Activated T-cell treated with anti-CD3 and anti-CD28 coated beads, Interleukin-2, amount 50 U/mL, for 1 hour (primary cell): ENCODE results near the gene SAPCD2.
A peak's percentile ranks its signal among the peaks of the same experiment; 100 is the strongest.
"Not testable (repeated sequence)": the region's sequence is repeated elsewhere in the genome, so short reads cannot be mapped to it uniquely, and the experiment has no call there.

ENCODE experiments used
- DNase-seq: peaks from one replicate; pipeline ENCODE4 v3.0.0-alpha.2; 2020

SAPCD2 gene, protein sequence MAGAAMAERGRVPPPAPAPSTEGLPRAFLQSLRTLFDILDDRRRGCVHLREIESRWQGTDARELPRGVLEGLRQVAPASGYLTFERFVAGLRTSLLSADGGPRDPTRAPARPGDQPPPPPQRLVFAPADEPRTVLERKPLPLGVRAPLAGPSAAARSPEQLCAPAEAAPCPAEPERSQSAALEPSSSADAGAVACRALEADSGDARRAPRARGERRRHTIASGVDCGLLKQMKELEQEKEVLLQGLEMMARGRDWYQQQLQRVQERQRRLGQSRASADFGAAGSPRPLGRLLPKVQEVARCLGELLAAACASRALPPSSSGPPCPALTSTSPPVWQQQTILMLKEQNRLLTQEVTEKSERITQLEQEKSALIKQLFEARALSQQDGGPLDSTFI

DNA sequence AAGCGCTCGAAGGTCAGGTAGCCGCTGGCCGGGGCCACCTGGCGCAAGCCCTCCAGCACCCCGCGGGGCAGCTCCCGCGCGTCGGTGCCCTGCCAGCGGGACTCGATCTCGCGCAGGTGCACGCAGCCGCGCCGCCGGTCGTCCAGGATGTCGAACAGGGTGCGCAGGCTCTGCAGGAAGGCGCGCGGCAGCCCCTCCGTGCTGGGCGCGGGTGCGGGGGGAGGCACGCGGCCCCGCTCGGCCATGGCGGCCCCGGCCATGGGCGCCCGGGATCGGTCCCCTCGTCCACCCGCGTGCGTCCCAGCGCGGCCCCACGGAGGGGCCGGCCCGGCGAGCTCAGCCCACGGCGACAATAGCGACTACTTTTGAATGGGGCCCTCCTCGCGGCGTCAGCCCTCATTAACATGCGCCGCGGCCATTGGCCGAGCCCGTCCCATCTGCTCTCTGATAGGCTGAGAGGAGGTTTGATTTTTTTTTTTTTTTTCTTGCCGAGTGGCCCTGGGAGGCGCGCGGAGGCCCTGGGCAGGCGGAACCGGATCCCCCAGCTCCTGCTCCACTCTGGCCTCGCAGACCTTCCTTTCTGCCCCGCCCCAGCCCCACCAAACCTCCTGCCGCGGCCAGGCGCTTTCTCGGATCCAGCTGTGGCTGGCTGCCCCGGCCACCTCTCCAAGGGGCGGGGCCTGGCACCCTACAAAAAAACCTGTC lies at the start of gene SAPCD2:
SAPCD2 (minus strand) TSS at position 357 of the 705 bp plus-strand sequence; CDS start at position 260, 97 bp downstream.
- peak; percentile 83 for DNase-seq

DNA sequence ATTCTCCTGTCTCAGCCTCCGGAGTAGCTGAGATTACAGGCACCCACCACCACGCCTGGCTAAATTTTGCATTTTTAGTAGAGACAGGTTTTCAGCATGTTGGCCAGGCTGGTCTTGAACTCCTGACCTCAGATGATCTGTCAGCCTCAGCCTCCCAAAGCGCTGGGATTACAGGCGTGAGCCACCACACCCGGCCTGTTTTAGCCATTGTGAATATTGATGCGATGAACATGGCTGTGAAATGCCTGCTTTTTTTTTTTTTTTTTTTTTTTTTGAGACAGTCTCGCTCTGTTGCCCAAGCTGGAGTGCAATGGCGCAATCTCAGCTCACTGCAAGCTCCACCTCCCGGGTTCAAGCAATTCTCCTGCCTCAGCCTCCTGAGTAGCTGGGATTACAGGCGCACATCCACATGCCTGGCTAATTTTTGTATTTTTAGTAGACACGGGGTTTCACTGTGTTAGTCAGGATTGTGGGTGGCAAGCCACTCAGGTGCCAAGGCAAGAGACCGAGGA lies 47.8 kb upstream of the SAPCD2 start:
- DNase-seq = not testable (repeated sequence)

DNA sequence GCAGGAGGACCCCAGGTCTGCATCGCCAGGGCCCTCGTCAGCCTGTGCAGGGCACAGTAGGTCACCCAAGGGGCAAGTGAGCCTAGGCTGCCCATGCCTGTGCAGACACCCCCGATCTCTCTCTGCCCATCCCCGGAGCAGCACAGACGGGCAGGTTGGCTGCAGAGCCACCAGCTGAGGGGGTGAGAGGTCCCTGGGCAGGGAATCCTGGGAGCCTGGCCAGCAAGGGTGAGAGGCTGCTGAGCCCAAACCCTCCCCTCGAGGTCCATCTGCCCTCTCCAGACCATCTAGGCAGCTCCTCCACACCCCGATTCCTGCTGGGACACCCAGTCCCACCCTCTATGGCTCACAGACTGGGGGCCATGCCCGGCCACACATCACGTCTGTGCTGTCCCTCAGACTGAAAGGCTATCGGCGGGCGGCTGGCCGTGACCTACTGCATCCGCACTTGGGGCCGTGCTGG lies 46.9 kb upstream of the SAPCD2 start:
- DNase-seq = no peak

DNA sequence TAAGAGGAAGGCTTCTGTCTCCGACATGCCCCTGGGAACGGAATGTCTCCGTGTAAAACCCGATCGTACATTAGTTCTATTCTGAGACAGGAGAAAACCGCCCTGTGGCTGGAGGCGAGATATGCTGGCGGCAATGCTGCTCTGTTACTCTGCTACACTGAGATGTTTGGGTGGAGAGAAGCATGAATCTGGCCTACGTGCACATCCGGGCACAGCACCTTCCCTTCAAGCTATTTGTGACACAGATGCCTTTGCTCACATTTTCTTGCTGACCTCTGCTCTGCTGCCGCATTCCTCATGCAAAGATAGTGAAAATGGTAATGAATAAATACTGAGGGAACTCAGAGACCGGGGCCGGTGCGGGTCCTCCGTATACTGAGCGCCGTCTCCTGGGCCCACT lies 46.4 kb upstream of the SAPCD2 start:
- no peak for DNase-seq

DNA sequence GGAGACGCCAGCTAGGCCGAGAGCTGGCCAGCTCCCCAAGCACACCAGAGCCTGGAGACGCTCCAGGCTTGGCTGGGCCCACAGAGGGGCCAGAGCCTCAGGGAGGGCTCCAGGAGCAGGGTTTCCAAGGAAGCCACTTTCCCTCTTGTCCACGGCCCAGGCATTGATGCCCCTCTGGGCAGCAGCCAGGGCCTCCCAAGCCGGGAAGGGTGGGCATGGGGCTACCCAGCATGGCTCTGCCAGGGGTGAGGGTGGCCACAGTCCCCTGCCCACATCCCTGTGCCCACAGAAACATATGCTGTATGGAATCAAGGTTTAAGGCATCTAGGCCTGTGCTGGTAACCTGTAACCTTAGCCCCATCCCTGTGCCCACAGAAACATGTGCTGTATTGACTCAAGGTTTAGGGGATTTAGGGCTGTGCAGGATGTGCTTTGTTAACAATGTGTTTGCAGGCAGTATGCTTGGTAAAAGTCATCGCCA lies 45.7 kb upstream of the SAPCD2 start:
- DNase-seq = no peak

DNA sequence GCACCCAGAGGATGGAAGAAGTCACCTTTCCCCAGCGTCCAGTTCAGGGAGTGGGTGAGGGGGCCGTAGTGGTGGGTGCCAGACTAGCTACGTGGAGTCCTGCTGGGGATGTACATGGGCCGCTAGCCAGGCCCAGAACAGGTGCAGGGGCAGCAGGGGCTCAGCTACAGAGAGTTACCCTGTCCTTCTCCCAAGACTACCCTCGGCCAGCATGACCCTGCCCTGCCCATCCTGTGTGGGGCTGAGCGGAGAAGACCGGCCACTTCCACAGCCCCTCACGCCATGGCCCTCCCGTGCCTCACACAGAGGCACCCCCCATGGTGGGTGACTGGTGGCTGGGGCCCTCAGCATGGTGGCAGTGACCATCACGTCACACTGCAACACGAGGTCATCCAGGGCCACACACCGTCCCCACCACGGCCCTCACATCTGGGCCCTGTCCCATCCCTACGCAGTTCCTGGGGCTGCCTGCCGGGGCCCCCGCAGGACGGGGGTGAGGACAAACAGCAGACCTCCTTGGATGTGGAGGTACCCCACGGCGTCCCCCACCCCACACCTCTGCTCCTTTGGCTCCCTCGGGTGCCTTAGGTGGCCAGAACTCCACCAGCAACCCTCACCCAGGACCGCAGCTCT lies 45.2 kb upstream of the SAPCD2 start:
- DNase-seq = no peak

DNA sequence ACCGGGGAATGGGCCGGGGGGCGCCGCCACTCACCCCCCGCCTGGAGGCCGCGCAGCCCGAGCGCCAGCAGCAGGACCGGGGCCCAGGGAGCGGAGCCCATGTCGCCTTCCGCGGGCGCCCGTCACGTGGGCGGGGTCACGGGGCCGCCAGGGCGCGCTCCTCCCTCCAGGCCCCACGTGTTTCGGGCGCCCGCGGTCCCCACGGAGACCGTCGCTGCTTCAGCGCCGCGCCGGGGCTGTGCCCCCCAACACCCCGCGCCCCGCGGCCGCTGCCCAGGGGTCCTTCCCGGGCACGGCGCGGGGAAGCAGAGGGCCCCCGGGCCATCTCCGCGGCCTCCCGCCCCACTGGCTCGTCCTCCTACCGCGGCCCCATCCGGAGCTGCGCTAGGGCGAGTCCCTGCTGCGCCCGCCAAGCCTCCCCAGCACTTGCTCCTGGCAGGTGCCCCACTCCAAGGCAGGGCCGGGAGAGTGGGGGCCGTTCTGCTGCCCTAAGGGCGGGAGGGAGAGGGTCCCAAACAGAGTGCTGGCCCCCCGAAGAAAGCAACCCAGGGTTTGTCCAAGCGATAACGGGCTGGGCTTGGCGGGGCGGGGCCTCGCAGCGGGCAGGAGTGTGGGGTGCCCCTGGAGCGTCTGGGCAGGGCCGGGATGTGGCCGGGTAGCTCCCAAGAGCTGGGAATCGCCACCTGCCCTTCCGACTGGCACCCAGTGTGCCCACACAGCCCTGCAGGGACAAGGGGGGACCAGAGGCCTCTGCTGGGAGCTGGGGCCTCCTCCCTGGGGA lies 44.4 kb upstream of the SAPCD2 start, which contains the start of gene DPP7:
DPP7 (minus strand) TSS at position 121 of the 781 bp plus-strand sequence; CDS start at position 101, 20 bp downstream.
- DNase-seq = peak; percentile 85

DNA sequence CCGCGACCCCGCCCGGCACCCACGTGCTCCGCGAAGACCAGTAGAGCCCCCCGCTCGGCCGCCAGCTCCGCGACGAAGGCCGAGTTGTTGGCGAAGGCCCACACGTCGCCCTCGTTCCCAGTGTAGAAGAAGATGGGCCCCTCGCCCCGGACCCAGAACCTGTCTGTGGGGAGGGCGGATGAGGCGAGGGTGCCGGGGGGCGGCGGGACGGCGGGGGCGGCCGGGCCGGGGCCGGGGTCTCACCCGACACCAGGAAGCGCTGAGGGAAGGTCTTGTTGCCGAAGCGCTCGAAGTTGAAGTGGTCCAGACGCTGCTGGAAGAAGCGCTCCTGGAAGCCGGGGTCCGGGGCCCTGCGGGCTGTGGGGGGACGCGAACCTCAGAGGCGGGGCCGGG lies 43.9 kb upstream of the SAPCD2 start:
- no peak for DNase-seq

DNA sequence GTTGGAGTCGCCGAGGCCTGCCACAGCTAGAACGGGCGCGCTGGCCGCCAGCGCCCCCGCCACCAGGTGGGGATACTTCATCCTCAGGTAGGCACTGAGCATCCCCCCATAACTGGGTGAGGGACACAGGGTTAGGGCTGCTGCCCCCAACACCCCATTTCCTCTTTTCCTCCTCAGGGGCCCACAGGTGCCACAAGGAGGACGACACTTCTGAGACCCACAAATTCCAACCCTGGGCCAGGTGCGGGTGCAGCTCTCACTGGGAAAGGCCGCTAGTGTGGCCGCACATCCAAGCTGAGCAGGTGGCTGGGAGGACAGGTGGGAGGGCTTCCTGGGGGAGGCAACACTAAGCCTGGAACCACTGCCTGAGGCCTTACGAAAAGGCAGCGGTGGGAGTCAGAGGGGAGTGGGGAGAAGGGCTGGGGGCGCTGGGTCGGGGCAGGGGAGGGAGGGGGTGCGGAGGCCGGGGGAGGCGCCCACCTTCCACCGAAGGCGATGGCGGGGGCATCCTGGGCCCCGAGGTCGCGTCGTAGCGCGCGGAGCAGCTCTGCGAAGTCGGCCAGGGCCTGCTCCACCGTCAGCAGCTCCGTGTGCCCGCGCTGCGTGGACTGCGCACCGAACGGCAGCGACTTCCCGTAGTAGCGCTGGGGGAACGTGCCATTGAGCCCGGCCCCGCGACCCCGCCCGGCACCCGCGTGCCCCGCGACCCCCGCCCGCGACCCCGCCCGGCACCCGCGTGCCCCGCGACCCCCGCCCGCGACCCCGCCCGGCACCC lies 43.2 kb upstream of the SAPCD2 start:
- peak; percentile 48 for DNase-seq

DNA sequence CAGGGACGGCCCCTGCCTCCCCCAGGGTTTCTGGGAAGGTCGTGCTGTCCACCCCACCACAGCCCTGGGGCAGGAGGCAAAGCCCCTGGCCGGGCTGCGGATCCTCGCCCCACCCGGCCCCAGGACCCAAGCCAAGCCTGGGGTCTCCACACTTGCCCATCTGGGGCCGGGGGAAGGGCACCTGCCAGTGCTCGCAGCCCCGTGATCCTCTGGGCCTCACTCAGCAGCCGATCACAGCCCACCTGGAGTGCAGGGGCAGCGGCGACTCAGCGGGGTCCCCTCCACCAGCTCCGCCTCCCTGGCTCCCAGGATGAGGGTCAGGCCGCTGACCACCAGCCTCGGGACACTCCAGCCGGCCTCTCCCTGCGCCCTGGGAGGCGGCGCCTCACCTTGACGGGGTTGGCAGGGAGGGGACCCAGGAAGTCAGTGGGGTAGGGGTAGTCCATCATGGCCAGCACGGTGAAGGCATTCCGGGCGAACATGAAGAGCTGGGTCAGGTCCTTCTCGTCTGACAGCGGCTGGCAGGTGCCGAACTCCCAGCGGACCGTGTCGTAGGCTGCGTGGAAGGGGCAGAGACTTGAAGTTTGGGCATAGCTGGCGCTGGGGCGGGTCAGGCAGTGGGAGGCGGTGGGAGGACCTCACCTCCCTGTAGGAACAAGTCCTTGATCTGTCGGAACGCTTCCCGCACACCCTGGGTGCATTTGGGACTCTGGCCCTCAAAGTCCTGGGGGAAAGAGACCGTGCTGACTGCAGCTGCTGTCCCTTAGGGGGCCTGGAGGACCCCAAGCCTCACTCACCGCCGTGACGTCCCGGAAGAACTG lies 42.4 kb upstream of the SAPCD2 start:
- DNase-seq = no peak

DNA sequence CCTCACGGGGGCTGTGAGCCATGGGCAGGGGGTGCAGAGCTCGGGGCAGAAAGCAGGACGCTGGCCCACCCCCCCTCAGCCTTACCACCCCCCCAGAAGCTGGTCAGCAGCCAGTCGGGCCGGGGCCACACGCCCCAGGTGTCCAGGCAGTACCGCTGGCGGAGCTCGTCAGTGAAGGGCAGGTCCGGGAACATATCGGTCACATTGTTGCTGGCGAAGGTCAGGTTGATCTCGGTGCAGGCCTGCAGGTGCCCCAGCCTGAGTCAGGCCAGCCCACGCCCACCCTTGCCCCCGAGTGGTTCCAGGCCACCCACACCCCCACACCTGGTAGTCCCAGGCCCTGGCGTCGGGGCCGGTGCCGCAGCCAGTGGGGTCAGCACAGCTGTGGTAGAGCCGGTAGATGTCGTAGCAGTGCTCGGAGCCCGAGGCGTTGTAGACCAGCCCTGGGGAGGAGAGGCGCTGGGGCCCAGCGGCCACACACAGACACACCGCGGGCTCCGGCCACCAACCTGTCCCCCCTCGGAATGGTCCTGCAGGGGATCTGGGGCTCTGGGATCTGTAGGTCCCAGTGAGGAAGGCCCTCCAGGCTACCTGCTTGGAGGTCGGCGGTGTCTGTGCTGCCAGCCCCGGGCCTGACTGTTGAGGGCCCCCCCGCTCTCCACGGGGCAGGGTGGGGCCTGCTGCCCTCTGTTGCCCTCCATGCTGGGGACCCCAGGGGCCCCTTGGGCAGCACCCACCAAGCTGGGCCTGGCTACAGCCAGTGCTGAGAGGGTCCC lies 41.6 kb upstream of the SAPCD2 start:
- DNase-seq = no peak

DNA sequence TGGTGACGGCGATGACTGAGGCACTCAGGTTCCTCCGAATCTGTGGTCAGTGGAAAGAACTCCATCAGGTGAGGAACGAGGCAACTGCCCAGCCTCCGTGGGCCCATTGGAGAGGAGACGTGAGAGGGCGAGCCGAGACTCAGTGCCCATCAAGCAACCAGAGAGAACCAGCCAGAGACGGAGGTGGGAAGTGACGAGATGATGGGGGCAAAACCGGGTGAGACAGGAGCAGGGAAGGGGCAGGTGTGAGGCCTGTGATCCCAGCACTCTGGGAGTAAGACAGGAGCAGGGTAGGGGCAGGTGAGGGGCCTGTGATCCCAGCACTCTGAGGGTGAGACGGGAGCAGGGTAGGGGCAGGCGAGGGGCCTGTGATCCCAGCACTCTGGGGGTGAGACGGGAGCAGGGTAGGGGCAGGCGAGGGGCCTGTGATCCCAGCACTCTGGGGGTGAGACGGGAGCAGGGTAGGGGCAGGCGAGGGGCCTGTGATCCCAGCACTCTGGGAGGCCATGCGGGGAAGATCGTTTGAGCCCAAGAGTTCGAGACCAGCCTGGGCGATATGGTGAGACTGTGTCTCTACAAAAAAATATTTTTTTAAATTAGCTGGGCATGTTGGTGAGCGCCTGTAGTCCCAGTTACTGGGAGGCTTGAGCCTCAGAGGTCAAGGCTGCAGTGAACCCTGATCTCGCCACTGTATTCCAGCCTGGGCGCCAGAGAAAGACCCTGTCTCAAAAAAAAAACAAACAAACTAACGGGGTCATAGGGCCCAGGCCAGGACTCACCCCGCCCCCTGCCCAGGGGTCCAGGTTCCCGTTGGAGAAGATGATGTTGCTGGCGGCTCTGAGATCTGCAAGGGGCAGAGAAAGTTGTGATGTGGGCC lies 40.8 kb upstream of the SAPCD2 start:
- DNase-seq = no peak

DNA sequence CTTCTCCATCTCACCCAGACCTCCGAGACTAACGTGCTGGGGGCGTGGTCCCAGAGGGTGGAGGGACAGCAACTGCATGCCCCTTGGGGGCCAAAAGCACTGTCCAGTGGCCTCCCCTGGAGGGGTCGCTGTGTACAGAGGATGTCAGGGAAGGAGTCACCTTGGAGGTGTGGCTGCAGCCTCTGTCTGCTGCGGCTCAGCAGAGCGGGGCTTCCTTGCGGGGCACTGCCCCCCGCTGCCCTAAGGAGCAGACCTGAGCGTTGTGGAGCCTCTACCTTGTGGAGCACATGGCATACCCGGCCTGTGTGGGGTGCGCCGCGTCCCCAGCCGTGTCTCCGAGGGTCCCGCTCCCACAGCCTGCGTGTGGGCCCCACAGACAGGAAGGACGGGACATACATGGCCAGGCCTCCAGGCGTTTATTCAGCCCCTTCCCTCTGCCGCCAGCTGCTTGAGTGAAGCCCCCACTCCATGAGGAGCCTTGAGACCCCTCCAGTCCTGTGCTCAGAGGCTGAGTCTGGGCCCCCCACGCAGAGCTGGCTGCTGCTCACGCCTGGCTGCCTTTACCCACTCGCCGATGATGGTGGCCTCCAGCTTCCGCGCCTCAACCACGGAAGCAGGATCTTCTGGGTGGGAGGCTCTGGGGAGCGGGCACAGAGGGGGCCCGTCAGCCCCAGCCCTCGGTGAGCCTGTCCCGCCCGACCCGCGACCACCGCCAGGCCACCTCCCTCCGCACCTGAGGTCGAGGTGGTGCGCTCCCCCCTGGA lies 40.0 kb upstream of the SAPCD2 start:
- no peak for DNase-seq

DNA sequence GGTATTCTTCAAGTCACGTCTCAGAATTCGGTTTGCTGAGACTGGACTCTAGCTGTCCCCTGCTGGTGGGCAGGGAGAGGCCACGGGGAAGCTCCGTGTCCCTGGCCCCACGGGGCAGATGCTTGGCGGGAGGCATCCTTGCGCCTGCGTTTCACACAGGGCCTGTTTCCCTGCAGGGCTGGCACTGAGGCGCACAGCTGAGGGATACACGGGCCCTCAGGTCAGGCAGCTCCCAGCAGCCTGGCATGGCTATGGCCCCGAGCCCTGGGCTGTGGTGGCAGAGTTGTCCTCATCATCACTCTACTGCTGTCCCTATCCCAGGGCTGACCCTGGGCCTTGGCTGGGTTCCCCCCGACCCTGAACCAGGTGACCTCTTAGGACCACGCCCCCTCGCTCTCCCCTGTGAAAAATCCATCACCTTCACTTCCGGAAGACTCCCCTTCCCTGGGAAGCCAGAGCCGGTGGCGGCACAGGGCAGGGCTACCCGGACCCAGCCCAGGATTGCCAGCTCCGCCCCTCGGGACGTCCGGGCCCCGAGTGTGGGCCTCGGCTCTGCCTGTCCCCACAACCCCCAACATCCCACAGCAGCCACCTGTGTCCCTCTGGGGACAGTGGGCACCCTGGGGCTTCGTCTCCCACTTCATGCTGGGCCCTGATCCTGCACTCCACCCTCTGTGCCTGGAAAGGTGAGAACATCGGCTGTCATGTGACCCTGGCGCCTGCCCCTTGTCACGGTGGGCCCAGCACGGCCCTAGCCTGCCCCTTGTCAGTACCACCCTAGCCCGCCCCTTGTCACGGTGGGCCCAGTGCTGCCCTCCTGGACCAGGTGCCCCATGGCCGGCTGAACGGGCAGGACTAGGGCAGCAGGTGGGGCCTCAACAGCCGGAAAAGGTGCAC lies 39.1 kb upstream of the SAPCD2 start:
- DNase-seq = no peak

DNA sequence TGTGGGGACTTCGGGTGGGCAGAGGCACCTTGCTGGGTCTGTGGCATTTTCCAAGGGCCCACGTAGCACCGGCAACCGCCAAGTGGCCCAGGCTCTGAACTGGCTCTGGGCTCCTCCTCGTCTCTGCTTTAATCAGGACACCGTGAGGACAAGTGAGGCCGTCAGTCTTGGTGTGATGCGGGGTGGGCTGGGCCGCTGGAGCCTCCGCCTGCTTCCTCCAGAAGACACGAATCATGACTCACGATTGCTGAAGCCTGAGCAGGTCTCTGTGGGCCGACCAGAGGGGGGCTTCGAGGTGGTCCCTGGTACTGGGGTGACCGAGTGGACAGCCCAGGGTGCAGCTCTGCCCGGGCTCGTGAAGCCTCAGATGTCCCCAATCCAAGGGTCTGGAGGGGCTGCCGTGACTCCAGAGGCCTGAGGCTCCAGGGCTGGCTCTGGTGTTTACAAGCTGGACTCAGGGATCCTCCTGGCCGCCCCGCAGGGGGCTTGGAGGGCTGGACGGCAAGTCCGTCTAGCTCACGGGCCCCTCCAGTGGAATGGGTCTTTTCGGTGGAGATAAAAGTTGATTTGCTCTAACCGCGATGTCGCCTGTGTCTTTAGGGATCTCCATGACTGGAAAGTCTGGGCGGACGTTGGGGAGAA lies 38.4 kb upstream of the SAPCD2 start:
- DNase-seq = no peak

DNA sequence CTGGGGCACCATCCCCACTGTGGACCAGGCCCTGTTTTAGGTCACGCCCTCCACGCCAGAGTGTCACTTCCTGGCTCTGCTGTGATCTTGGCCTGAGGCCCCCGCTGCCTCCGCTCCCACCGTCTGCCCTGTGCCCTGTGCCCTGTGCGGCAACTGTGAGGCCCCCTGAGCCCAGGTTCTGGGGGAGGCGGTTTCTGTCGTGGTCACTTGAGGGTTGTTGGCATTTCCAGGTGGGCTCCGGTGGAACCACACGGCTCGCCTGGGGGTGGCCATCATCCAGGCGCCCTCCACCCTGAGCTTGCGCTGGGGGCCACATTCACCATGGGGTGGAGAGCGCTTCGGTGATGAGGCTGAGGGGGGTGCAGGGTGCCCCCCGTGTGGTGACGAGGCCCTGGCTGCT lies 37.6 kb upstream of the SAPCD2 start:
- DNase-seq = no peak
